PC-3 (cell line): ENCODE results near the gene CDR2L. TPM values are rescaled to one million over a fixed set of nuclear protein-coding genes. Genes with fewer than 3 reads are reported as not detected.

Experiments
- ATAC-seq: fragments of 200-7000 bp; cut with Tn5 transposase; 2 replicates; pipeline ENCODE4 v1.9.1; 2020; ENCODE audit warnings: mild to moderate bottlenecking, moderate library complexity
- BruUV-seq: library from RNA; stranded (reverse); fragments of 400-500 nt; replicated peaks from 2 replicates; lab custom pipeline; 2021; lab: Mats Ljungman, UMichigan
- CTCF ChIA-PET: fragments of 300-600 bp; sonication (Branson Sonifier 250); formaldehyde crosslinking; loops from one replicate; lab custom pipeline; 2022; ENCODE audit warnings: antibody characterized with exemption; lab: Charles Lee
- POLR2A ChIA-PET: fragments of 300-600 bp; sonication (Branson Sonifier 250); formaldehyde crosslinking; loops from one replicate; lab custom pipeline; 2022; ENCODE audit warnings: antibody characterized with exemption; ENCODE audit not compliant: unreplicated experiment; lab: Charles Lee
- DNase-seq: peaks from one replicate; pipeline ENCODE4 v3.0.0-alpha.2; 2015
- H2AFZ ChIP-seq: fragments of 300-600 bp; sonication (generic); 2 replicates; pipeline ENCODE4 v1.6.0; 2016; ENCODE audit warnings: antibody characterized with exemption, low read length
- H3F3A ChIP-seq: fragments of 300-600 bp; sonication (generic); one replicate; pipeline ENCODE4 v1.6.0; 2017; ENCODE audit warnings: antibody characterized with exemption, low read length, control low read depth, mild to moderate bottlenecking; ENCODE audit not compliant: unreplicated experiment
- H3K27ac ChIP-seq: fragments of 300-600 bp; sonication (generic); 2 replicates; pipeline ENCODE4 v1.5.1; 2016; ENCODE audit warnings: mild to moderate bottlenecking, low read length
- H3K27me3 ChIP-seq: fragments of 300-600 bp; sonication (generic); 2 replicates; pipeline ENCODE4 v1.6.1; 2016; ENCODE audit warnings: low read length, mixed read lengths
- H3K36me3 ChIP-seq: fragments of 300-600 bp; sonication (generic); 2 replicates; pipeline ENCODE4 v1.6.1; 2016; ENCODE audit warnings: low read depth, mixed run types, low read length, mixed read lengths
- H3K4me1 ChIP-seq: fragments of 300-600 bp; sonication (generic); 2 replicates; pipeline ENCODE4 v1.5.1; 2016; ENCODE audit warnings: low read length; ENCODE audit not compliant: insufficient read depth
- H3K4me2 ChIP-seq: fragments of 300-600 bp; sonication (generic); 2 replicates; pipeline ENCODE4 v1.6.0; 2016; ENCODE audit warnings: low read length
- H3K4me3 ChIP-seq: fragments of 300-600 bp; sonication (generic); 2 replicates; pipeline ENCODE4 v1.5.1; 2016; ENCODE audit warnings: mild to moderate bottlenecking, low read length, mixed read lengths
- H3K79me2 ChIP-seq: fragments of 300-600 bp; sonication (generic); 2 replicates; pipeline ENCODE4 v1.6.1; 2017; ENCODE audit warnings: low read length, mixed read lengths
- H3K9ac ChIP-seq: fragments of 300-600 bp; sonication (generic); 2 replicates; pipeline ENCODE4 v1.6.0; 2016; ENCODE audit warnings: mild to moderate bottlenecking, low read length
- H3K9me2 ChIP-seq: fragments of 300-600 bp; sonication (generic); replicated peaks from 2 replicates; pipeline ENCODE4 v1.6.1; 2016; ENCODE audit warnings: mixed run types, low read length, mixed read lengths
- H3K9me3 ChIP-seq: fragments of 300-600 bp; sonication (generic); 2 replicates; pipeline ENCODE4 v1.6.1; 2016; ENCODE audit warnings: low read length, mixed read lengths
- H4K20me1 ChIP-seq: fragments of 300-600 bp; sonication (generic); 2 replicates; pipeline ENCODE4 v1.6.1; 2016; ENCODE audit warnings: low read length, mixed read lengths
- EZH2 ChIP-seq: fragments of 300-600 bp; sonication (generic); IDR thresholded peaks from one replicate; pipeline ENCODE4 v1.6.1; 2017; ENCODE audit warnings: antibody characterized with exemption, mild to moderate bottlenecking, low read length; ENCODE audit not compliant: unreplicated experiment
- EZH2phosphoT487 ChIP-seq: fragments of 300-600 bp; sonication (generic); IDR thresholded peaks from 2 replicates; pipeline ENCODE4 v1.6.1; 2018; ENCODE audit warnings: mild to moderate bottlenecking, antibody characterized with exemption, low read length, borderline replicate concordance
- intact Hi-C: fragments of 100-400 bp; cut with micrococcal nuclease; formaldehyde crosslinking; loops from 2 replicates; pipeline ENCODE4 v1.9.0; 2023
- total RNA-seq: library from RNA; depleted of rRNA; stranded (reverse); fragments of >200 nt; gene quantifications from 2 replicates; pipeline ENCODE4 v1.2.3, GENCODE V29; 2014
- TF ChIP-seq, protein P1 (sequence below): fragments of 300-600 bp; sonication (generic); conservative IDR thresholded peaks from 2 replicates; pipeline ENCODE4 v1.5.1; 2017; ENCODE audit warnings: antibody characterized with exemption, low read depth, mild to moderate bottlenecking, low read length

CDR2L gene
- total RNA-seq, 1 experiment from 2014 or later, result 35.8 TPM

- Histone ChIP-seq H3K27ac (no peak overlapping the region), H3K4me3 (no peak overlapping the region), H3K9ac (no peak overlapping the region), H4K20me1 (no peaks in the 10 kb centered on the region), H3F3A (no peaks in the 10 kb centered on the region), H3K4me2 (no peak overlapping the region), H3K36me3 (no peaks in the 10 kb centered on the region), H2AFZ (no peak overlapping the region), H3K9me2 (no peaks in the 10 kb centered on the region), H3K4me1 (peaks cover 17% of the 10 kb centered on the region), H3K27me3 (peaks cover 31% of the 10 kb centered on the region), H3K79me2 (no peaks in the 10 kb centered on the region), H3K9me3 (no peaks in the 10 kb centered on the region)
- ChIA-PET CTCF (no interaction called here), POLR2A (no interaction called here)
- no peak for DNase-seq
- no peak for ATAC-seq
- intact Hi-C loops, result no loop called here
- no TSS peak for BruUV-seq
- TF ChIP-seq, protein P1, sequence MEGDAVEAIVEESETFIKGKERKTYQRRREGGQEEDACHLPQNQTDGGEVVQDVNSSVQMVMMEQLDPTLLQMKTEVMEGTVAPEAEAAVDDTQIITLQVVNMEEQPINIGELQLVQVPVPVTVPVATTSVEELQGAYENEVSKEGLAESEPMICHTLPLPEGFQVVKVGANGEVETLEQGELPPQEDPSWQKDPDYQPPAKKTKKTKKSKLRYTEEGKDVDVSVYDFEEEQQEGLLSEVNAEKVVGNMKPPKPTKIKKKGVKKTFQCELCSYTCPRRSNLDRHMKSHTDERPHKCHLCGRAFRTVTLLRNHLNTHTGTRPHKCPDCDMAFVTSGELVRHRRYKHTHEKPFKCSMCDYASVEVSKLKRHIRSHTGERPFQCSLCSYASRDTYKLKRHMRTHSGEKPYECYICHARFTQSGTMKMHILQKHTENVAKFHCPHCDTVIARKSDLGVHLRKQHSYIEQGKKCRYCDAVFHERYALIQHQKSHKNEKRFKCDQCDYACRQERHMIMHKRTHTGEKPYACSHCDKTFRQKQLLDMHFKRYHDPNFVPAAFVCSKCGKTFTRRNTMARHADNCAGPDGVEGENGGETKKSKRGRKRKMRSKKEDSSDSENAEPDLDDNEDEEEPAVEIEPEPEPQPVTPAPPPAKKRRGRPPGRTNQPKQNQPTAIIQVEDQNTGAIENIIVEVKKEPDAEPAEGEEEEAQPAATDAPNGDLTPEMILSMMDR, result no peak
- no peak for TF ChIP-seq EZH2phosphoT487
- TF ChIP-seq EZH2, result no peak
Observed at GRCh38 chr17:74939534-74939933, 47.9 kb upstream of the CDR2L start.

DNA sequence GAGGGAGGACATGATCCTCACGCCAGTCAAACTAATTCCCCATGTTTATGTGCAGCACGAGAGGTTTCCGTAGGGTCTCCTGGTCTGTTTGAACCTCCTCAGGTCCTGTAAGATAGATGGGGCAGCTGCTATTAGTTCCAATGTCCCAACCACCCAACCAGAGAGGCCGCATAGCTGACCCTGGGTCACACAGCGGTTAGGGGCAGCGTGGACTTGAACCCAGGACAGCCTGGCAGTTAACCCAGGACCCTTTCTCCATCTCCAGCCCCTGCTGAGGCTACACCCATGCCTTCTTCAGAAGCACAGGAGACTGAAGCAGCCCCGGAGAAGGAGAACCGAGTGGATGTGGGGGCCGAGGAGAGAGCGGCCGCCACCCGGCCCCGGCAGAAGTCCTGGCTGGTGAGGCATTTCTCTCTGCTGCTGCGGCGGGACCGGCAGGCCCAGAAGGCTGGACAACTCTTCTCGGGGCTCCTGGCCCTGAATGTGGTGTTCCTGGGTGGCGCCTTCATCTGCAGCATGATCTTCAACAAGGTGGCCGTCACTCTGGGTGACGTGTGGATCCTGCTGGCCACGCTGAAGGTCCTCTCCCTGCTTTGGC is 46.2 kb upstream of the CDR2L start:
- Histone ChIP-seq H3K4me2 (no peak overlapping the region), H3K79me2 (no peaks in the 10 kb centered on the region), H3K27me3 (peaks cover 17% of the 10 kb centered on the region), H2AFZ (no peak overlapping the region), H3K4me1 (peaks cover 27% of the 10 kb centered on the region), H3K4me3 (no peak overlapping the region), H3K27ac (no peak overlapping the region), H3K9ac (no peak overlapping the region), H3K36me3 (no peaks in the 10 kb centered on the region), H3K9me3 (no peaks in the 10 kb centered on the region), H4K20me1 (no peaks in the 10 kb centered on the region), H3K9me2 (no peaks in the 10 kb centered on the region), H3F3A (no peaks in the 10 kb centered on the region)
- ATAC-seq (no peak), DNase-seq (no peak)
- CTCF ChIA-PET, result no interaction called here
- TF ChIP-seq, protein P1, result no peak
- no peak for TF ChIP-seq EZH2
- TF ChIP-seq EZH2phosphoT487, result no peak
- POLR2A ChIA-PET, result no interaction called here
- BruUV-seq, result no TSS peak
- intact Hi-C loops, result no loop called here
